Esophagus squamous epithelium (tissue), 5 donors: Measurements from ENCODE around the gene TNS1. TPM values are rescaled to one million over a fixed set of nuclear protein-coding genes. Genes with fewer than 3 reads are reported as not detected.
"Not testable (repeated sequence)": the region's sequence is repeated elsewhere in the genome, so short reads cannot be mapped to it uniquely, and the experiment has no call there.

Experiments used
- DNase-seq: peaks from one replicate; lab custom pipeline; 2025; lab: John Stamatoyannopoulos, UW
- H3K27ac ChIP-seq, 4 donors: fragments of 200-600 bp; sonication (generic); one replicate each; pipeline ENCODE4 v1.5.1; 2016 to 2019; ENCODE audit warnings: mild to moderate bottlenecking in 1 of 4
- H3K27me3 ChIP-seq, 4 donors: fragments of 200-600 bp; sonication (generic); 1 replicate in 3 of 4; 2 replicates in 1 of 4; pipeline versions ENCODE4 v1.5.1 to v1.6.0; 2017 to 2021; ENCODE audit warnings: antibody characterized with exemption in 1 of 4
- H3K36me3 ChIP-seq, 3 donors: fragments of 200-600 bp; sonication (generic); one replicate each; pipeline ENCODE4 v1.5.1; 2016 to 2019
- H3K4me1 ChIP-seq, 3 donors: fragments of 200-600 bp; sonication (generic); one replicate each; pipeline ENCODE4 v1.5.1; 2017 to 2019
- H3K4me3 ChIP-seq, 4 donors: fragments of 200-600 bp; sonication (generic); 1 replicate in 3 of 4; 2 replicates in 1 of 4; pipeline ENCODE4 v1.5.1; 2016 to 2019; ENCODE audit warnings: mild to moderate bottlenecking in 2 of 4, moderate library complexity in 1 of 4
- H3K9me3 ChIP-seq, 3 donors: fragments of 200-600 bp; sonication (generic); one replicate each; pipeline ENCODE4 v1.5.1; 2016 to 2019
- POLR2A ChIP-seq, 4 donors: fragments of 450-650 bp; IDR thresholded peaks; one replicate each; pipeline ENCODE4 v1.6.1; 2017; ENCODE audit warnings: antibody characterized with exemption in 4 of 4, mild to moderate bottlenecking in 4 of 4, moderate library complexity in 3 of 4
- WGBS, 2 donors: methylation state at CpG; one replicate each; pipeline ENCODE4 v1.1.5; 2018; 5-methylcytosine and 5-hydroxymethylcytosine counted together
- intact Hi-C: fragments of 100-400 bp; cut with DNase I; formaldehyde crosslinking; loops from one replicate; pipeline ENCODE4 v1.15.0; 2022
- total RNA-seq, 4 donors: library from RNA; depleted of rRNA; stranded (reverse); fragments of >200 nt; gene quantifications; one replicate each; pipeline ENCODE4 v1.1.0, GENCODE V29; 2016
- TF ChIP-seq, protein P1 (sequence below), 6 experiments: fragments of 450-650 bp in 4 of 6; fragments of 200-600 bp in 2 of 6; sonication (generic) in 2 of 6; IDR thresholded peaks; one replicate each; pipeline ENCODE4 v1.5.1; 2016 to 2019; ENCODE audit warnings: antibody characterized with exemption in 6 of 6, mild to moderate bottlenecking in 4 of 6, moderate library complexity in 4 of 6
- donor health status: DM: yes; HTN: yes; CAD: no.

Gene TNS1
- total RNA-seq, result 100 to 1,000 TPM in 1 of 4 donors, 10 to 100 TPM in 3; 34.7 to 201 (median 59.2) TPM

DNA sequence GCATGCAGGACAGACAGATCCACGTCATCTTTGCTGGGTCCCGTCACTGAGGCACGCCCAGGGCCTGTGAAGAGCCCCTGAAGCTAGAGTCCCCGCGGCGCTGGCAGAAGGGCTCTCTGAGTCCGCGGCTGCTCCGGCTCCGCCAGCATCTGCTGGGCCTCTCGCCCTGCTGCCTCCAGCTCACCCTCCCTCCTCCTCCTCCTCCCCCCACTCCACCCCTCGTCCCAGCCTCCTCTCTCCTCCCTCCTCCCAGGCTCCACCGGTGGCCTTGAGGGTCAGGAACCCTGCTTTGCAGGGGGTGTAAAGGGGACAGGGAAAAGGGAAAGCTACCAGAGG is at the start of gene TNS1:
TNS1 (minus strand) TSS at position 151 of the 336 bp plus-strand sequence; CDS start at position 28, 123 bp downstream.
- Histone ChIP-seq H3K27me3 (peaks cover 0 to 4% (median 0%) of the 10 kb centered on the region in 4 donors), H3K36me3 (no peaks in the 10 kb centered on the region), H3K4me3 (peak within 1 kb of the TSS; percentile 9 to 62 (median 40)), H3K27ac (peak within 1 kb of the TSS; percentile 66 to 90 (median 80)), H3K9me3 (no peaks in the 10 kb centered on the region), H3K4me1 (peaks cover 26 to 94% (median 44%) of the 10 kb centered on the region in 3 donors)
- no peak for DNase-seq
- intact Hi-C loops, result no loop called here
- WGBS, 2 donors, result 27% methylated on average over 9 of the region's 13 CpGs; no CpG with 5 or more reads in 1 of the 2 donors
- TF ChIP-seq, protein P1, sequence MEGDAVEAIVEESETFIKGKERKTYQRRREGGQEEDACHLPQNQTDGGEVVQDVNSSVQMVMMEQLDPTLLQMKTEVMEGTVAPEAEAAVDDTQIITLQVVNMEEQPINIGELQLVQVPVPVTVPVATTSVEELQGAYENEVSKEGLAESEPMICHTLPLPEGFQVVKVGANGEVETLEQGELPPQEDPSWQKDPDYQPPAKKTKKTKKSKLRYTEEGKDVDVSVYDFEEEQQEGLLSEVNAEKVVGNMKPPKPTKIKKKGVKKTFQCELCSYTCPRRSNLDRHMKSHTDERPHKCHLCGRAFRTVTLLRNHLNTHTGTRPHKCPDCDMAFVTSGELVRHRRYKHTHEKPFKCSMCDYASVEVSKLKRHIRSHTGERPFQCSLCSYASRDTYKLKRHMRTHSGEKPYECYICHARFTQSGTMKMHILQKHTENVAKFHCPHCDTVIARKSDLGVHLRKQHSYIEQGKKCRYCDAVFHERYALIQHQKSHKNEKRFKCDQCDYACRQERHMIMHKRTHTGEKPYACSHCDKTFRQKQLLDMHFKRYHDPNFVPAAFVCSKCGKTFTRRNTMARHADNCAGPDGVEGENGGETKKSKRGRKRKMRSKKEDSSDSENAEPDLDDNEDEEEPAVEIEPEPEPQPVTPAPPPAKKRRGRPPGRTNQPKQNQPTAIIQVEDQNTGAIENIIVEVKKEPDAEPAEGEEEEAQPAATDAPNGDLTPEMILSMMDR (IDR thresholded peaks at IDR 0.05), result no peak
- peak in 1 of 4 donors; percentile 8 for TF ChIP-seq POLR2A (IDR thresholded peaks at IDR 0.05)

DNA sequence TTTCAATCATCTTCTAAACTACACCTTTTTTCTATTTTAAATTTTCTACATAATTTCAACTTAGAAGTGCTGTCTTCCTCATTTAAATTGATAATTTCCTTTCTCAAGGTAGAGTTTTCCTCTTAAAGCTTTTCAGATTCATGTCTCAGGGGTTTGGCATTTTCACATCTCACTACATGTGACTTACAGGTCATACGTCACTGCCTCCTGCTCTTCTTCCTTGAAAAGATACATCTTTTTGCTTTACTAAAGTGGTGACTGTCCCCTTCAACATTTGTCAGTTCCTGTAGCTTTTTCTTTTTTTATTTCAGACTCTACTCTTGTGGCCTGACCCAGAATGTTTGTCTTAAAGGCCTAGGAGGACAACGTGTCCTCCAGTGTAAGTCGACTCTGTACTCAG is 49.1 kb upstream of the TNS1 start:
- Histone ChIP-seq H3K4me3 (no peak overlapping the region), H3K36me3 (no peaks in the 10 kb centered on the region), H3K27ac (no peak overlapping the region), H3K9me3 (no peaks in the 10 kb centered on the region), H3K4me1 (no peaks in the 10 kb centered on the region), H3K27me3 (no peaks in the 10 kb centered on the region)
- intact Hi-C loops, result no loop called here
- 76 to 89% methylated on average over 3 of the region's 3 CpGs for whole genome bisulfite sequencing, 2 donors
- no peak for TF ChIP-seq POLR2A (IDR thresholded peaks at IDR 0.05)
- TF ChIP-seq, protein P1 (IDR thresholded peaks at IDR 0.05), result no peak
- DNase-seq, result no peak

DNA sequence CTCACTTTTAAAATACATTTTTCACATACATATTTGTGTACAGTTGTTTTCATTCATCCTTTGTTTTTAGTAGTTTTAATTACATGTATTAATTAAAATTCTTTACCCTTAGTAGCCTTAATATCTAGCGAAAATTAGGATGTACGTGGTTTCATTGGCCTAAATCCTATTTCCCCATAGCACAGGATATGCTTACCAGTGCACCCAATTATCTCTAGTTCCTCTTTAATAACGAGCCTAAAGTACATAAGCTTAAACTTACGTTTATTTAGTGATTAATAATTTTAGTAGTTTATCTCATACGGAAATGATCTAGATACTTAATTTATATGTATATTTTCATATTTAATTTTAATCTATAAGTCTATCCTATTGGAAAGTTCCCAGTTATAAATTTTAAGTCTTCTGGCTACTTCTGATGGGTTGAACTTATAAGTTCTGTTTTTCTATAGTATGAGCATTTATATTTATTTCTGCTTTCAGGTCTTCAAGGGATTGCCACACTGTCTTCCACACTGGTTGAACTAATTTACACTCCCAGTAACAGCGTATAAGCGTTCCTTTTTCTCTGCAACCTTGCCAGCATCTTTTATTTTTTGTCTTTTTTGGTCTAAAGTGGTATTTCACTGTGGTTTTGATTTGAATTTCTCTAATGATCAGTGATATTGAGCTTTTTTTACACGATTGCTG is 44.9 kb upstream of the TNS1 start:
- no peak for TF ChIP-seq POLR2A (IDR thresholded peaks at IDR 0.05)
- TF ChIP-seq, protein P1 (IDR thresholded peaks at IDR 0.05), result no peak
- DNase-seq, result no peak
- intact Hi-C loops, result no loop called here
- Histone ChIP-seq H3K27me3 (no peaks in the 10 kb centered on the region), H3K9me3 (peaks cover 0 to 4% (median 0%) of the 10 kb centered on the region in 3 donors), H3K36me3 (no peaks in the 10 kb centered on the region), H3K27ac (no peak overlapping the region), H3K4me1 (no peaks in the 10 kb centered on the region), H3K4me3 (no peak overlapping the region)
- 73 to 80% methylated on average over 8 of the region's 8 CpGs for WGBS, 2 donors

DNA sequence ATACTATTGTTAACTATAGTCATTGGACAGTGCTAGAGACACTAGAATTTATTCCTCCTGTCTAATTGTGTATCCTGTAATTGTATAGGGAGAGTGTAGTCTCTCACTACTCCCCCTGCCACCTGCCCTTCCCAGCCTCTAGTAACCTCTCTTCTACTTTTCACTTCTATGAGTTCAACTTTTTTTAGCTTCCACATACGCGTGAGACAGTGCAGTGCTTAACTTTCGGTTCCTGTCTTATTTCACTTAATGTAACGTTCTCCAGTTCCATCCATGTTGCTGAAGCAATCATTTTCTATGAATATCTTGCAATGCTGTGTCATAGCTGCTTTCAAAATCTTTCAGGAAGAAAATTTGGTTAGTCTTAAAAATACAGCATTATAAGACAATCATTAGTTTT is 43.4 kb upstream of the TNS1 start:
- TF ChIP-seq POLR2A (IDR thresholded peaks at IDR 0.05), result no peak
- TF ChIP-seq, protein P1 (IDR thresholded peaks at IDR 0.05), result no peak
- WGBS, 2 donors, result 71 to 86% methylated on average over 4 of the region's 4 CpGs
- peak overlapping the region in 2 of 4 donors; percentile 27 to 55 for H3K27ac ChIP-seq
- H3K9me3 ChIP-seq, result peaks cover 0 to 4% (median 0%) of the 10 kb centered on the region in 3 donors
- no peaks in the 10 kb centered on the region for H3K36me3 ChIP-seq
- intact Hi-C loops, result no loop called here
- no peaks in the 10 kb centered on the region for H3K27me3 ChIP-seq
- no peaks in the 10 kb centered on the region for H3K4me1 ChIP-seq
- DNase-seq, result no peak
- no peak overlapping the region for H3K4me3 ChIP-seq

DNA sequence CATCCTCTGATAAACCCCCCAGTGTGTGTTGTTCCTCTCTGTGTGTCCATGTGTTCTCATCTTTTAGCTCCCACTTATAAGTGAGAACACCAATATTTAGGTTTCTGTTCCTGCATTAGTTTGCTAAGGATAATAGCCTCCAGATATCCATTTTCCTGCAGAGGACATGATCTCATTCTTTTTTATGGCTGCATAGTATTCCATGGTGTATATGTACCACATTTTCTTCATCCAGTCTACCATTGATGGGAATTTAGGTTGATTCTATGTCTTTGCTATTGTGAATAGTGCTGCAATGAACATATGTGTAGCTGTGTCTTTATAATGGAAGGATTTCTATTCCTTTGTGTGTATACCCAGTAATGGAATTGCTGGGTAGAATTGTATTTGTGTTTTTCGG is 41.8 kb upstream of the TNS1 start:
- H3K27ac ChIP-seq, H3K4me3 ChIP-seq, H3K36me3 ChIP-seq, DNase-seq, H3K9me3 ChIP-seq, H3K27me3 ChIP-seq, intact Hi-C loops, H3K4me1 ChIP-seq: not testable (repeated sequence)
- WGBS, 2 donors, result 100% methylated on average over 1 of the region's 1 CpG
